HG02588 (cell line): ENCODE measurements around the gene OCSTAMP.
A peak's percentile ranks its signal among the peaks of the same experiment; 100 is the strongest.

Experiments used
- ATAC-seq: cut with Tn5 transposase; IDR thresholded peaks from one replicate; pipeline ENCODE4 v1.9.1; 2021; ENCODE audit warnings: mild to moderate bottlenecking, moderate library complexity; ENCODE audit not compliant: unreplicated experiment

Gene OCSTAMP

GRCh38 chr20:46554828-46555227, 4.4 kb upstream of the OCSTAMP start:
- no peak for ATAC-seq

DNA sequence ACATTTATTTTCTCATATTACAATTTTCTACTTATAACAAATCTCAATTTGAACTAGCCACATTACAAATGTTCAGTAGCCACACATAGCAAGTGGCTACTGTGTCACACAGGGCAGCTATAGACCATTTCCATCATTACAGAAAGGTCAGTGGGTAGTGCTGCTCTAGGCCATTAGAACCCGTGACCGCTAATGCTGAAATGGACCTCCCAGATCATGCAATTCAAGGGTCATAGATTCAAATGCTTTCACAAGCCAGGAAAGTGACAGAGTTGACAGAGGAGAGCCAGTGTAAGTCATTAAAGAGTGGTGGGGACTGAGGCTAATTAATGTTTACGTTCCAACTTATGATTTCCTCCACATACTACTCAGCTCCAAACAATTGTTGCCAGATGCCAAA, 3.5 kb upstream of the OCSTAMP start:
- ATAC-seq = no peak

- ATAC-seq = peak; percentile 75
Observed at GRCh38 chr20:46552460-46553420, 2.3 kb upstream of the OCSTAMP start.

- ATAC-seq = no peak
Observed at GRCh38 chr20:46551522-46552381, 1.3 kb upstream of the OCSTAMP start.

- no peak for ATAC-seq
Observed at GRCh38 chr20:46549188-46549972, 1.1 kb downstream of the OCSTAMP start.

DNA sequence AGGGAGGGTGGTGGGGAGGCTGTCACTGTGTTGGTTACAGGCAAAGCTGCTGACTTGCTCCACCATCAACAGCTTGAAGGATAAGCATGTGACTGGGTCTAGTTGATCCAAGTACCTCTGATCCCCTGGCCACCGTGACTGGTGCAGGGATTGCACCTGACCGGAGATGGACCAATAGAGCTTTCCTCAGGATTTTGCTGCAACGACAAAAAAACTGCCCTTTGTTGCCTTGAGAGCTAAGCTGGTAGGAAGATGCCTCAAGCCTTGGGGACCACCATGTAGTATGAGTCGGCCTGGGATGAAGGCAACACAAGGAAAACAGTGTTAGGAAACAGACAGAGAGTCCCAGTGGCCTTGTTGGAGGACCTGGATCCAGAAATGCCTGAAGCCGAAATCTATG, 1.8 kb downstream of the OCSTAMP start:
- ATAC-seq = no peak

GRCh38 chr20:46547995-46548394, 2.5 kb downstream of the OCSTAMP start:
- ATAC-seq = no peak

DNA sequence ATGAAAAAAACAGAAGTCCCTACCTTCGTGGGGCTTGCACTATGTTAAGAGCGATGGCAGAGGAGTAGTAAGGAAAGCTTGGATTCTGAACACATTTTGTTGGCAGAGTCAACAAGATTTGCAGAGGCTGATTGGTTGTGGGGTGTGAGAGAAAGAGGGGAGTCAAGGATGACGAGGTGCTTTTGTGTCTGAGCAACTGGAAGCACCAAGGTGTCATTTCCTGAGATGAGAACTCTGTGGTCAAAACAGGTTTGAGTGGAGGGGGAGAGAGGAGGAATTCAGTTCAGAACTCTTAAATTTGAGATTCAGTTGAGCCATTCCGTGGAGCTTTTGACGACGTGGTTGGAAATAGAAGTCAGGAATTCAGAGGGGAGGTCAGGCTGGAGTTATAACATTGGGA, 3.5 kb downstream of the OCSTAMP start:
- ATAC-seq = no peak

- ATAC-seq = no peak
Observed at GRCh38 chr20:46546298-46546697, 4.2 kb downstream of the OCSTAMP start.

GRCh38 chr20:46545827-46546138, 4.7 kb downstream of the OCSTAMP start:
- no peak for ATAC-seq

DNA sequence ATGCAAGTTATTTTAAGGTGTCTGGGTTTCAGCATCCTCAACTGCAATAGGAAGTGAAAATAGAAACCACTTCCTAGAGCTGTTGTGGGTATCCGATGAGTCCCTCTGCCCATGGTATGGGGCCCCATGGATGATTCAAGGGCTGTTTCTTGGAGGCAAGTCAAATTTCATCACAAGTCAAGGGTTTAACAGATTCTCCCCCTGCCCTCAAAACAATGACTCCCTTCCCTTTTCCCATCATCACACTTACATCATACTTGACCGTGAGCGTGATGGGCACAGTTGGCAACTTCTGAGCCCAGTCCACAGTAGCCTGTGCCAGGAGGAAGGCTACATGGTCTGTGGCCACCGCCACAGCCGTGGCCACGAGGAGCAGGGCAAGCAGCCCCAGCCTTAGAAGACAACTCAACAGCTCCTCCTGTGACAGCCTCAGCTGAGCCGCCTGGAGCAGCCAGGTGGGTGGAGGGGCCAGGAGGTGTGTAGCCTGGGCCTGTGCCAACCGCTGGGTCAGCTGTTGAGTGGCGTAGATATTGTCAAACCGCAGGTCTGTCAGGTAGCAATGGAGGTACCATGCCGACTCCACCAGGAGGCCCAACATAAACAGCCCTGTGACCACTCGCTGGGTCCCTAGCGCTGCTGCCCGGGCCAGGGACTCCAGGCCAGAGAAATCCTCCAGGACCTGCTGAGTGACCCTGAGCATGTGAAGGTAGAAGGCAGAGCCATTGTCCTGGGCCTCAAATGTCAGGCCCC, 5.2 kb downstream of the OCSTAMP start:
- ATAC-seq = no peak

DNA sequence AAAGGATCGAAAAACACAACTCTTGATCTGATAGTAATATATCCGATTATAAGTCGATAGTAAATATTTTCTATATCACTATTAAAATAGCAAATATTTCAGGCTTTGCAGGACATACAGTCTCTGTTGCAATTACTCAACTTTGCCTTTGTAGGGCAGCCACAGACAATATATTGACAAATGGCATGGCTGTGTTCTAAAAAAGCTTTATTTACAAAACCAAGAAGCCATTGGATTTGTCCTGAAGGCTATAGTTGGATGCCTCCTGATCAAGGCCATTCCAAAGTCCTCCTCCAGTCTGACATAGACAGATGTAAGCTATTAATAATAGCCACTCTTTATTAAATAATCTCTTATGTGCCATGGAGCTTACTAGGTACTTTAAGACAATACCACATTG, 5.9 kb downstream of the OCSTAMP start:
- no peak for ATAC-seq

GRCh38 chr20:46543959-46544358, 6.5 kb downstream of the OCSTAMP start:
- ATAC-seq = no peak

GRCh38 chr20:46543033-46543432, 7.4 kb downstream of the OCSTAMP start:
- ATAC-seq = no peak

DNA sequence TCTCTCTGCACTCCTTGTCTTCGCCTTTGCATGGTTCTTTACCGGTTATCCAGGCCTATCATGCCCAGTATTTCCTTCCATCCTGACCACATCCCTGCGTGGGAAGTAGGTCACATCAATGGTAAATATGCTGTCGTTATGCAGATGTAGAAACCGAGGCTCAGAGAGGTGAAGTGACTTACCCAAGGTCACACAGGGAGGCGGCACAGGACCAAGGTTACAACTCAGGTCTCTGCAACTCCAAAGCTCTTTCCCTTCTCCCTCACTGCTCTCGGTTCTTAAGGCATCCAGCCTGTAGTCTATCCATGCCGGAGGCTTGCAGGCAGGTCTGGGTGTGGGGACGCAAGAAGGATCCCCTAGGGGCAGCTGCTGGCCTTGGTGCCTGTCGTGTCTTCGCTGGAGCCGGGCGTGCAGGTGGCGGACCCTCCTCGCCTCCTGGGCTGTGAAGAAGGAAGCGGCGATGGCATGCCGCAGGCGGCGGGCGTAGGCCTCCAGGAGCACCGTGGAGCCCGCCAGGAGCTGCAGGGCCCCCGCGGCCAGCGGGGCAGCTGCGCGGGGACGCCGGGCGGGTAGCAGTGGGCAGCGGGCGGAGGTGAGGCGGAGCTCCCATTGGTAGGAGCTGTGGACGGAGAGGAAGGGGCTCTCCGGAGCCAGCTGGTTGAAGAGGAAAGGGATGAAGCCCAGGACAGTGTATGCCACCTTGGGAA, 9.1 kb downstream of the OCSTAMP start:
- ATAC-seq = no peak

- ATAC-seq = no peak
Observed at GRCh38 chr20:46539113-46539512, 11.3 kb downstream of the OCSTAMP start.

DNA sequence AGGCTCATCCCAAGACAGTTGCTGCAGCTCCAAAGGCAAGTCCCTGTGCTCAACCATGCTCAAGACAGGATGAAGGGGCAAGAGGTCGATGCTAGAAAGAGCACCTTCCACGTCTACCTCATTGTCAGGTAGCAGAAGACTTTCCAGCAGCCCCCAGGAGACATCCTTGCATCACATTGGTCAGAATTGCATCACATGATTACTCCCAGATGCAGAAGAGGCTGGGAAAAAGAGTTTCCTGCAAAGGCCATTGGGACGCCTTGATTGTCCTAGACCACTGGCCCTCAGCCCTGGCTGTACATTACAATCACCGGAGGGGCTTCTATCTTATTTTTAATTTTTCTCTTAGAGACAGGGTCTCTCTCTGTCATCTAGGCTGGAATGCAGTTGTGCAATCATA, 19.8 kb downstream of the OCSTAMP start:
- no peak for ATAC-seq

- no peak for ATAC-seq
Observed at GRCh38 chr20:46523696-46524328, 26.6 kb downstream of the OCSTAMP start.

DNA sequence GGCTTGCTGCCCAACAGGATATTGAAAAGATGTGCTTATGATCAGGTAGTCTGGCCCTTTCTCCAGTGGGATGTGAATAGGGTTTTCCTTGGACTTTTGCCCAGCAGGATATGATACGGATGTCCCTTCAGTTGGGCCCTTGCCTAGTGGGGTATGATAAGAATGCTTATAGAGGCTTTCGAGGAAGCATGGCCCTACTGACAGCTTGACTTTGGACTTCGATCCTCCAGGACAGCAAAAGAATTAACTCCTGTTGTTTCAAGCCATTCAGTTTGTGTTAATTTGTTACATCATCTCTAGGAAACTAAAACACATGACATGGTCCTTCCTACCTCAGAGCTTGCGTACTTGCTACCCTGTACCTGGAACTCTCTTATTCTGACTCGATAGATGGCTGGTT, 27.3 kb downstream of the OCSTAMP start:
- ATAC-seq = no peak
